ENCODE measurements around the gene PLK5.

Gene PLK5

GRCh38 chr19:1524287-1524971 is 552 bp downstream of the PLK5 start:
- no peak for DNase-seq (ENCODE audit: low read depth in 2 of 2)
- H3K4me3 ChIP-seq (replicated peaks in 1 of 2; ENCODE audit: low read depth in 2 of 2, low read length in 2 of 2) = no peak overlapping the region
- TF ChIP-seq, protein P1, sequence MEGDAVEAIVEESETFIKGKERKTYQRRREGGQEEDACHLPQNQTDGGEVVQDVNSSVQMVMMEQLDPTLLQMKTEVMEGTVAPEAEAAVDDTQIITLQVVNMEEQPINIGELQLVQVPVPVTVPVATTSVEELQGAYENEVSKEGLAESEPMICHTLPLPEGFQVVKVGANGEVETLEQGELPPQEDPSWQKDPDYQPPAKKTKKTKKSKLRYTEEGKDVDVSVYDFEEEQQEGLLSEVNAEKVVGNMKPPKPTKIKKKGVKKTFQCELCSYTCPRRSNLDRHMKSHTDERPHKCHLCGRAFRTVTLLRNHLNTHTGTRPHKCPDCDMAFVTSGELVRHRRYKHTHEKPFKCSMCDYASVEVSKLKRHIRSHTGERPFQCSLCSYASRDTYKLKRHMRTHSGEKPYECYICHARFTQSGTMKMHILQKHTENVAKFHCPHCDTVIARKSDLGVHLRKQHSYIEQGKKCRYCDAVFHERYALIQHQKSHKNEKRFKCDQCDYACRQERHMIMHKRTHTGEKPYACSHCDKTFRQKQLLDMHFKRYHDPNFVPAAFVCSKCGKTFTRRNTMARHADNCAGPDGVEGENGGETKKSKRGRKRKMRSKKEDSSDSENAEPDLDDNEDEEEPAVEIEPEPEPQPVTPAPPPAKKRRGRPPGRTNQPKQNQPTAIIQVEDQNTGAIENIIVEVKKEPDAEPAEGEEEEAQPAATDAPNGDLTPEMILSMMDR (IDR thresholded peaks at IDR 0.05; ENCODE audit: low read depth, low read length) = no peak

GRCh38 chr19:1524972-1525325 is 1.1 kb downstream of the PLK5 start:
- TF ChIP-seq, protein P1 (IDR thresholded peaks at IDR 0.05; ENCODE audit: low read depth, low read length) = no peak
- no peak overlapping the region for H3K4me3 ChIP-seq (replicated peaks in 1 of 2; ENCODE audit: low read depth in 2 of 2, low read length in 2 of 2)

DNA sequence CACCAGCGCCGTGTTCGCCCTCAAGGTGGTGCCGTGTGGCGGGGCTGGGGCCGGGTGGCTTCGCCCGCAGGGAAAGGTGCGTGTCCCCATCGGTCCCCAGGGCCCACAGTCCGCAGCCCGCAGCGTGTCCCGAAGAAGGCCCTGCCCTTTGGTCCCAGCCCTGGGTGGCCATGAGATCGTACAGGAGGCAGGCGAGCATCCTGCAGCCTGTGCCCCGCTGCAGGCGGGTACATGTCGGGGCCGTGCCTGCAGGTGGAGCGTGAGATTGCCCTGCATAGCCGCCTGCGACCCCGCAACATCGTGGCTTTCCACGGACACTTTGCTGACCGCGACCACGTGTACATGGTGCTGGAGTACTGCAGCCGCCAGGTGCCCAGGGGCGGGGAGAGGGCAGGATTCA is 1.5 kb downstream of the PLK5 start:
- TF ChIP-seq, protein P1 (IDR thresholded peaks at IDR 0.05; ENCODE audit: low read depth, low read length) = no peak
- no peak overlapping the region for H3K4me3 ChIP-seq (replicated peaks in 1 of 2; ENCODE audit: low read depth in 2 of 2, low read length in 2 of 2)
- no peak for DNase-seq (ENCODE audit: low read depth in 2 of 2)

More at GRCh38 chr19:1524972-1525325, 1.1 kb downstream of the PLK5 start:
- DNase-seq (ENCODE audit: low read depth in 2 of 2) = no peak

GRCh38 chr19:1526066-1526778 is 2.3 kb downstream of the PLK5 start:
- DNase-seq (ENCODE audit: low read depth in 2 of 2) = no peak
- TF ChIP-seq, protein P1 (IDR thresholded peaks at IDR 0.05; ENCODE audit: low read depth, low read length) = no peak
- no peak overlapping the region for H3K4me3 ChIP-seq (replicated peaks in 1 of 2; ENCODE audit: low read depth in 2 of 2, low read length in 2 of 2)

DNA sequence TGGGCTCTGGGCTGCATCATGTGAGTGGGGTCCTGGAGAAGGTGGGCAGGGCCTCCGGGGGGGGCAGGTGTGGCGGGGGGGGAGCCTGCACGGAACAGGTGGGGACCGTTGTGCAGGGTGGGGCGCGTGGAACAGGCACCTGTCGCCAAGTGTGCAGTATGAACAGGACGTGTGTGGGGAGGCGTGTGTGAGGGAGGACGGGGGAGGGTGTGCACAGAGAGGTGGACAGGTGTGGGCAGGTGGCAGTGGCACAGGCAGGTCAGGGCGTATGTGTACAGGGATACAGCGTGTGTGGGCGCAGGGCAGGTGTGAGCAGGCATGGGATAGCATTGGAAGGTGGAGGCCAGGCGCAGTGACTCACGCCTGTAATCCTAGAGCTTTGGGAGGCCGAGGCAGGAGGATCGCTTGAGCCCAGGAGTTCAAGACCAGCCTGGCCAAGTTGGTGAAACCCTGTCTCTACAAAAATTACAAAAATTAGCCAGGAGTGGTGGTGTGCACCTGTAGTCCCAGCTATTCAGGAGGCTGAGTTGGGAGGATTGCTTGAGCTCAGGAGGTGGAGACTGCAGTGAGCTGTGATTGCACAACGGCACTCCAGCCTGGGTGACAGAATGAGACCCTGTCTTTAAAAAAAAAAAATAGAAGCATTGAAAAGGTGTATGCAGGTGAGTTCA is 3.2 kb downstream of the PLK5 start:
- TF ChIP-seq, protein P1 (IDR thresholded peaks at IDR 0.05; ENCODE audit: low read depth, low read length) = no peak
- DNase-seq (ENCODE audit: low read depth in 2 of 2) = no peak
- H3K4me3 ChIP-seq (replicated peaks in 1 of 2; ENCODE audit: low read depth in 2 of 2, low read length in 2 of 2) = no peak overlapping the region

GRCh38 chr19:1527650-1528309 is 3.9 kb downstream of the PLK5 start:
- no peak for DNase-seq (ENCODE audit: low read depth in 2 of 2)
- no peak overlapping the region for H3K4me3 ChIP-seq (replicated peaks in 1 of 2; ENCODE audit: low read depth in 2 of 2, low read length in 2 of 2)
- TF ChIP-seq, protein P1 (IDR thresholded peaks at IDR 0.05; ENCODE audit: low read depth, low read length) = no peak

Data from cardiac fibroblast (primary cell).